22Rv1 (cell line): Measurements from ENCODE around the gene TMBIM6.

ENCODE experiments used
- CTCF ChIP-seq: fragments of 450-650 bp; IDR thresholded peaks from 2 replicates; pipeline ENCODE4 v1.5.1; 2017; ENCODE audit warnings: mild to moderate bottlenecking
- ZFX ChIP-seq: fragments of 450-650 bp; IDR thresholded peaks from 2 replicates; pipeline ENCODE4 v1.6.1; 2017; ENCODE audit warnings: antibody characterized with exemption, borderline replicate concordance

- peak; percentile 97 for TF ChIP-seq CTCF
- no peak for TF ChIP-seq ZFX
These were observed 21.7 kb downstream of the TMBIM6 start for GRCh38 chr12:49763006-49763591.
